Colonic mucosa (tissue), 4 donors: ENCODE measurements around the gene POLG2. TPM values are rescaled to one million over a fixed set of nuclear protein-coding genes. Genes with fewer than 3 reads are reported as not detected.

Experiments
- DNase-seq: peaks from one replicate; pipeline ENCODE4 v3.0.0-alpha.2; 2020
- H3K27ac ChIP-seq: fragments of 200-600 bp; one replicate; pipeline ENCODE4 v1.8.0; 2021
- H3K27me3 ChIP-seq: fragments of 200-600 bp; one replicate; pipeline ENCODE4 v1.8.0; 2021
- H3K36me3 ChIP-seq: fragments of 200-600 bp; one replicate; pipeline ENCODE4 v1.8.0; 2021
- H3K4me1 ChIP-seq: fragments of 200-600 bp; one replicate; pipeline ENCODE4 v1.8.0; 2021; ENCODE audit warnings: mild to moderate bottlenecking
- H3K4me3 ChIP-seq: fragments of 200-600 bp; one replicate; pipeline ENCODE4 v1.8.0; 2021
- H3K9ac ChIP-seq, 2 donors: one replicate each; pipeline ENCODE4 v1.7.0; 2013; ENCODE audit warnings: control low read depth in 2 of 2, low read depth in 2 of 2, low read length in 2 of 2
- H3K9me3 ChIP-seq: fragments of 200-600 bp; one replicate; pipeline ENCODE4 v1.8.0; 2021
- intact Hi-C: fragments of 100-400 bp; cut with DNase I; formaldehyde crosslinking; loops from one replicate; pipeline ENCODE4 v1.14.1; 2022
- total RNA-seq, 2 donors: library from RNA; stranded (reverse); fragmentation: NEBNext Ultra II Directional in 1 of 2; extraction: Animal tissue kit (Norgen Biotek cat#: 25700) in 1 of 2; gene quantifications; one replicate each; pipeline ENCODE4 v1.2.1, GENCODE V29; 2021
- TF ChIP-seq, protein P1 (sequence below): fragments of 200-600 bp; IDR thresholded peaks from one replicate; pipeline ENCODE4 v1.8.0; 2022; ENCODE audit warnings: antibody characterized with exemption, mild to moderate bottlenecking
- donor health status: healthy.
- donor health status: DM: no; HTN: no; CAD: no.
- donor health status: DM: no; HTN: no; CAD: no.

Gene POLG2
- total RNA-seq = 10 to 100 TPM; 10.5 to 12.3 TPM

- H3K4me3 ChIP-seq = peak within 1 kb of the TSS; percentile 79
- peak within 1 kb of the TSS; percentile 66 to 71 for H3K9ac ChIP-seq
- peak; percentile 96 for DNase-seq
- no peaks in the 10 kb centered on the region for H3K9me3 ChIP-seq
- intact Hi-C loops = no loop called here
- H3K36me3 ChIP-seq = peaks cover 19% of the 10 kb centered on the region
- no peaks in the 10 kb centered on the region for H3K27me3 ChIP-seq
- H3K27ac ChIP-seq = peak within 1 kb of the TSS; percentile 86
- TF ChIP-seq, protein P1, sequence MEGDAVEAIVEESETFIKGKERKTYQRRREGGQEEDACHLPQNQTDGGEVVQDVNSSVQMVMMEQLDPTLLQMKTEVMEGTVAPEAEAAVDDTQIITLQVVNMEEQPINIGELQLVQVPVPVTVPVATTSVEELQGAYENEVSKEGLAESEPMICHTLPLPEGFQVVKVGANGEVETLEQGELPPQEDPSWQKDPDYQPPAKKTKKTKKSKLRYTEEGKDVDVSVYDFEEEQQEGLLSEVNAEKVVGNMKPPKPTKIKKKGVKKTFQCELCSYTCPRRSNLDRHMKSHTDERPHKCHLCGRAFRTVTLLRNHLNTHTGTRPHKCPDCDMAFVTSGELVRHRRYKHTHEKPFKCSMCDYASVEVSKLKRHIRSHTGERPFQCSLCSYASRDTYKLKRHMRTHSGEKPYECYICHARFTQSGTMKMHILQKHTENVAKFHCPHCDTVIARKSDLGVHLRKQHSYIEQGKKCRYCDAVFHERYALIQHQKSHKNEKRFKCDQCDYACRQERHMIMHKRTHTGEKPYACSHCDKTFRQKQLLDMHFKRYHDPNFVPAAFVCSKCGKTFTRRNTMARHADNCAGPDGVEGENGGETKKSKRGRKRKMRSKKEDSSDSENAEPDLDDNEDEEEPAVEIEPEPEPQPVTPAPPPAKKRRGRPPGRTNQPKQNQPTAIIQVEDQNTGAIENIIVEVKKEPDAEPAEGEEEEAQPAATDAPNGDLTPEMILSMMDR = peak; percentile 28
- peaks cover 5% of the 10 kb centered on the region for H3K4me1 ChIP-seq
Measured at GRCh38 chr17:64496786-64497564, at the start of gene POLG2. Gene POLG2, minus strand, starts transcription at chr17:64497054. Its CDS starts 86 bp downstream, at chr17:64496968.

GRCh38 chr17:64544742-64545141, 47.9 kb upstream of the POLG2 start:
- Histone ChIP-seq H3K36me3 (no peaks in the 10 kb centered on the region), H3K4me1 (no peaks in the 10 kb centered on the region), H3K9ac (no peak overlapping the region), H3K27me3 (no peaks in the 10 kb centered on the region), H3K4me3 (no peak overlapping the region), H3K9me3 (no peaks in the 10 kb centered on the region), H3K27ac (no peak overlapping the region)
- no peak for DNase-seq
- intact Hi-C loops = no loop called here
- TF ChIP-seq, protein P1 = no peak

GRCh38 chr17:64540118-64540776, 43.4 kb upstream of the POLG2 start:
- no peaks in the 10 kb centered on the region for H3K27me3 ChIP-seq
- H3K9ac ChIP-seq = no peak overlapping the region
- TF ChIP-seq, protein P1 = no peak
- no peak overlapping the region for H3K4me3 ChIP-seq
- H3K4me1 ChIP-seq = no peaks in the 10 kb centered on the region
- no peak overlapping the region for H3K27ac ChIP-seq
- H3K9me3 ChIP-seq = no peaks in the 10 kb centered on the region
- no peak for DNase-seq
- H3K36me3 ChIP-seq = no peaks in the 10 kb centered on the region
- intact Hi-C loops = no loop called here

GRCh38 chr17:64538508-64539130, 41.8 kb upstream of the POLG2 start:
- no peak overlapping the region for H3K4me3 ChIP-seq
- H3K27me3 ChIP-seq = no peaks in the 10 kb centered on the region
- no peaks in the 10 kb centered on the region for H3K9me3 ChIP-seq
- no peaks in the 10 kb centered on the region for H3K4me1 ChIP-seq
- H3K27ac ChIP-seq = no peak overlapping the region
- TF ChIP-seq, protein P1 = no peak
- intact Hi-C loops = no loop called here
- no peaks in the 10 kb centered on the region for H3K36me3 ChIP-seq
- no peak overlapping the region for H3K9ac ChIP-seq
- DNase-seq = no peak

GRCh38 chr17:64537488-64537887, 40.6 kb upstream of the POLG2 start:
- H3K36me3 ChIP-seq = no peaks in the 10 kb centered on the region
- intact Hi-C loops = no loop called here
- no peaks in the 10 kb centered on the region for H3K9me3 ChIP-seq
- no peaks in the 10 kb centered on the region for H3K4me1 ChIP-seq
- H3K27me3 ChIP-seq = no peaks in the 10 kb centered on the region
- no peak overlapping the region for H3K9ac ChIP-seq
- DNase-seq = no peak
- TF ChIP-seq, protein P1 = no peak
- H3K27ac ChIP-seq = no peak overlapping the region
- H3K4me3 ChIP-seq = no peak overlapping the region
